Gastroesophageal sphincter (tissue), 4 donors: ENCODE data around the gene TMEM185B. TPM values are rescaled to one million over a fixed set of nuclear protein-coding genes. Genes with fewer than 3 reads are reported as not detected.
A peak's percentile ranks its signal among the peaks of the same experiment; 100 is the strongest.

Source experiments
- ATAC-seq: fragments of 150-250 bp; one replicate; pipeline ENCODE4 v1.9.1; 2016; ENCODE audit warnings: mild to moderate bottlenecking, moderate library complexity
- H3K27ac ChIP-seq, 4 donors: fragments of 200-600 bp; sonication (generic) in 3 of 4; 1 replicate in 3 of 4; 2 replicates in 1 of 4; pipeline ENCODE4 v1.5.1; 2016 to 2019
- H3K27me3 ChIP-seq: fragments of 200-600 bp; sonication (generic); one replicate; pipeline ENCODE4 v1.5.1; 2019
- H3K36me3 ChIP-seq, 2 donors: fragments of 200-600 bp; sonication (generic); one replicate each; pipeline ENCODE4 v1.5.1; 2019; ENCODE audit warnings: control low read depth in 1 of 2
- H3K4me1 ChIP-seq, 3 donors: fragments of 200-600 bp; sonication (generic); 1 replicate in 2 of 3; 2 replicates in 1 of 3; pipeline ENCODE4 v1.5.1; 2016 to 2019; ENCODE audit warnings: control low read depth in 2 of 3
- H3K4me3 ChIP-seq, 2 donors: fragments of 200-600 bp; sonication (generic); one replicate each; pipeline ENCODE4 v1.5.1; 2019; ENCODE audit warnings: mild to moderate bottlenecking in 1 of 2, moderate library complexity in 1 of 2
- H3K9me3 ChIP-seq, 3 donors: fragments of 200-600 bp; sonication (generic); one replicate each; pipeline ENCODE4 v1.5.1; 2017 to 2019; ENCODE audit warnings: control low read depth in 2 of 3
- EP300 ChIP-seq: sonication (generic); formaldehyde crosslinking; IDR thresholded peaks from one replicate; pipeline ENCODE4 v1.6.1; 2017; ENCODE audit warnings: antibody characterized with exemption, mild to moderate bottlenecking
- POLR2A ChIP-seq, 2 donors: fragments of 450-650 bp; IDR thresholded peaks; one replicate each; pipeline ENCODE4 v1.6.1; 2017; ENCODE audit warnings: antibody characterized with exemption in 2 of 2, mild to moderate bottlenecking in 2 of 2, moderate library complexity in 1 of 2
- POLR2AphosphoS5 ChIP-seq: sonication (generic); formaldehyde crosslinking; IDR thresholded peaks from one replicate; pipeline ENCODE4 v1.6.1; 2017; ENCODE audit warnings: antibody characterized with exemption
- WGBS, 2 donors: methylation state at CpG; one replicate each; pipeline ENCODE4 v1.1.5; 2018; ENCODE audit warnings: low coverage in 1 of 2; 5-methylcytosine and 5-hydroxymethylcytosine counted together
- total RNA-seq, 4 donors: library from RNA; depleted of rRNA; stranded (reverse); fragments of >200 nt; gene quantifications; one replicate each; pipeline ENCODE4 v1.1.0, GENCODE V29; 2016
- TF ChIP-seq, protein P1 (sequence below), 4 experiments: fragments of 200-600 bp in 2 of 4; fragments of 450-650 bp in 2 of 4; sonication (generic) in 1 of 4; IDR thresholded peaks; one replicate each; pipeline ENCODE4 v1.5.1; 2017 to 2019; ENCODE audit warnings: antibody characterized with exemption in 4 of 4, mild to moderate bottlenecking in 2 of 4, moderate library complexity in 2 of 4

TMEM185B gene
- total RNA-seq, 4 donors from 2014 or later: 22.8 to 28.9 (median 25.3) TPM

DNA sequence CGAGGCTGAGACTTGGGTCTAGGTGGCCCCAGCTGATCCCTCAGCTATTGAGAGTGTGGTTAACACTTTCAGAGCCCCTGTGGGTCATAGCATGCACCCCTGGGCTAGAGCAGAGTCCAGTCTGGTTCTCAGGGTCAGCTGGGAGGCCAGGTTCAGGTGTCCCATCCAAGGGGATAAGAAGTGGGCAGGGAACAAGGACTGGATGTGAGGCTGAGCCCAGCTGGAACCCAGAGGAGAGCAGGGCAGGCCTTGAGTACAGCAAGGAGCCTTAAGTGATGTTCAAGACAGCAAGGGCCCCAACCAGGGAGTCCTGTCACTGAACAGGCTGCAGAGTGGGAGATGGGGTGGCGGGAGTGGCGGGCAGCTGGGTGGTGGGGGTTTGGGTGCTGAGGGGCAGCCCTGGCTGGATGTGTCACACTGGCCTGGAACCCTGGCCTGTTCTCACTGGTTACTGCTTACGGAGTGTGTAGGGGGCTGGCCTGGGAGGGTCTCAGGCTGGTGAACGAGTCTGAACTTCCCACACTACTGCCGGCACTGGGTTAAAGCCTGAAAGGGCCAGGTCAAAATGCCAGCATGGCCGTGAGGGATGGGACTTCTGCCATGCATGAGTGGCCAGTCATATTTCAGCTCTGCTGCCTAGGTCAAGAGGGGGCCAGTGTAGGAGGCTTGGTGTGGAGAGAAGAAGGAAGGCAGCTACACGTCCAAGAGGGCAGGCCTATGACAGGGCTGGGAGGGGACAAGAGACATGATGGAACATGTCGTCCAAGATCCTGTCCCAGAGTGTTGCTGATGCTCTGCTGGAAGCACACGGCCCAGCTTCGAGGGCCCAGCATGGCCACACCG lies 13.6 kb downstream of the TMEM185B start:
- Histone ChIP-seq H3K27ac (no peak overlapping the region), H3K9me3 (no peaks in the 10 kb centered on the region), H3K36me3 (no peaks in the 10 kb centered on the region), H3K4me3 (no peak overlapping the region), H3K27me3 (no peaks in the 10 kb centered on the region), H3K4me1 (no peaks in the 10 kb centered on the region)
- TF ChIP-seq, protein P1, sequence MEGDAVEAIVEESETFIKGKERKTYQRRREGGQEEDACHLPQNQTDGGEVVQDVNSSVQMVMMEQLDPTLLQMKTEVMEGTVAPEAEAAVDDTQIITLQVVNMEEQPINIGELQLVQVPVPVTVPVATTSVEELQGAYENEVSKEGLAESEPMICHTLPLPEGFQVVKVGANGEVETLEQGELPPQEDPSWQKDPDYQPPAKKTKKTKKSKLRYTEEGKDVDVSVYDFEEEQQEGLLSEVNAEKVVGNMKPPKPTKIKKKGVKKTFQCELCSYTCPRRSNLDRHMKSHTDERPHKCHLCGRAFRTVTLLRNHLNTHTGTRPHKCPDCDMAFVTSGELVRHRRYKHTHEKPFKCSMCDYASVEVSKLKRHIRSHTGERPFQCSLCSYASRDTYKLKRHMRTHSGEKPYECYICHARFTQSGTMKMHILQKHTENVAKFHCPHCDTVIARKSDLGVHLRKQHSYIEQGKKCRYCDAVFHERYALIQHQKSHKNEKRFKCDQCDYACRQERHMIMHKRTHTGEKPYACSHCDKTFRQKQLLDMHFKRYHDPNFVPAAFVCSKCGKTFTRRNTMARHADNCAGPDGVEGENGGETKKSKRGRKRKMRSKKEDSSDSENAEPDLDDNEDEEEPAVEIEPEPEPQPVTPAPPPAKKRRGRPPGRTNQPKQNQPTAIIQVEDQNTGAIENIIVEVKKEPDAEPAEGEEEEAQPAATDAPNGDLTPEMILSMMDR (IDR thresholded peaks at IDR 0.05): no peak
- TF ChIP-seq EP300: no peak
- no peak for TF ChIP-seq POLR2AphosphoS5
- no peak for TF ChIP-seq POLR2A (IDR thresholded peaks at IDR 0.05)
- no peak for ATAC-seq
- 78 to 92% methylated on average over 2 to 6 of the region's 12 CpGs for WGBS, 2 donors

DNA sequence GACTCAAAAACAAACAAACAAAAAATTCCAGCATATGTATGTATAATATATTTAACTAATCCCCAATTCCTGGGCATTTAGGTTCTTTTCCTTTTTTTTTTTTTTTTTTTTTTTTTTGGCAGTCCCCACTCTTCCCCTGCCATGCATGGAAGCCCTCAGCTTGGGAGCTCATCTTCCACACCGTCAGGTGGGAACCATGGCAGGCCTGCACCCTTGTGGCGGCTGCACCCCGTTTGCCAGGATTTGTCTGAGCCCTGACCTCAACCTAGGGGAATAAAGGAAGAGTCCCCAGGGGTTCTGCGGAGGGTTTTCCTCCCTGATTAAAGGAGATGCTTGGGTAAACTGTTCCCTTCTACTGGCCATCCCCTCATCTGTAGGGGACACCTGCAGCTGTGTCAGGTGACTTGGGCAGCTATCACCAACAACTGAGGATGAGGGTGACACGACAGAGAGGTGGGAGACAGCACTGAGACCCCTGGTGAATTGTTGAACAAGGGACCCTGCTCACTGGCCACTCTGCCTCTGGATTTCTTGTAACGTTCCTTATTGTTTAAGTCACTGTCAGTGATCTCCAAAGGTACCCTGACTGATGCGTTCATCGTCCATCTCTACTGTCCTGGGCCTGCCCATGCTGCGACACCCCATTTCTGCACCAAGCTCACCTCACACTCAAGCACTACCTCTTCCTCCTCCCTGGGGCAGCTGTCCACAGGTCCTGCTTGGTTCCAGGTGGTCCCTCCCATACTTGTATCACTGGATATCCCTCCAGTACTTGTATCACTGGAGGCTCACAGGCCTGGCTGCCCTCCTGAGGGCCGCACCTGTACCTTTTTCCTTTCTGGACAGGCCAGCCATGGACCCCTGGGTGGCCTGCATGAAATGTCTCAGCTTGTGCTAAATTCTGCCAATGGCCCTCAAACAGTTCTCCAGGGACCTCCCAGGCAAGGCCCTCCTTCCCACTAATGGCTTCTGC lies 14.5 kb downstream of the TMEM185B start:
- Histone ChIP-seq H3K36me3 (no peaks in the 10 kb centered on the region), H3K4me3 (no peak overlapping the region), H3K9me3 (no peaks in the 10 kb centered on the region), H3K27ac (no peak overlapping the region), H3K4me1 (peaks cover 0 to under 1% (median 0%) of the 10 kb centered on the region in 3 donors), H3K27me3 (no peaks in the 10 kb centered on the region)
- TF ChIP-seq POLR2A (IDR thresholded peaks at IDR 0.05) (no peak), EP300 (no peak), POLR2AphosphoS5 (no peak)
- TF ChIP-seq, protein P1 (IDR thresholded peaks at IDR 0.05): no peak
- 90% methylated on average over 4 of the region's 10 CpGs; no CpG with 5 or more reads in 1 of the 2 donors for WGBS, 2 donors
- no peak for ATAC-seq

DNA sequence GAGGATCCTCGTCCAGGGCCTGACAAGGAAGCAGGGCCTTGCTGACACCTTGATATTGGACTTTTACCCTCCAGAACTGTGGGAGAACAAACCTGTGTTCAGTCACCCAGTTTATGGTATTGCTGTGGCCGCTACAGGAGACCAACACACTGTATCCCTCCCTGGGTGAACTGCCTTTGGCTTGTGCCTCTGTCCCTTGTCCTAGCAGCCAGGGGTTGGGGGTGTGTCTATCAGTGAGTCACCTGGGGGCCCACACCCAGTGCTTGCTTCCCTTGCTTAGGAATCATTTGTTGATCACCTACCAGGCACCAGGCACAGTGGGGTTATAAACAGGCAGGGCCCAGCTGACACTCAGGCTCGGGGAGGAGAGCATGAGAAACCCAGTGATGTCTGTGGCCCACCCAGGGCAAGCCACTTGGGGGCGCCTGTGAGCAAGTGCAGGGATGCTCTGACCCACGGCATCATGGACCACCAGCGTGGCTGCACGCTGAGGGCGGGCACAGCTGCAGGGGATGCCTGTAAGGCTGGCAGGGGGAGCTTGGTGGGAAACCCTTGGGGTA lies 17.1 kb downstream of the TMEM185B start:
- TF ChIP-seq, protein P1 (IDR thresholded peaks at IDR 0.05): peak in 1 of 4 experiments; percentile 49
- TF ChIP-seq POLR2AphosphoS5: no peak
- no peak for ATAC-seq
- Histone ChIP-seq H3K27ac (no peak overlapping the region), H3K4me1 (peaks cover 0 to 7% (median 0%) of the 10 kb centered on the region in 3 donors), H3K36me3 (no peaks in the 10 kb centered on the region), H3K4me3 (no peak overlapping the region), H3K9me3 (no peaks in the 10 kb centered on the region), H3K27me3 (no peaks in the 10 kb centered on the region)
- WGBS, 2 donors: 53 to 80% methylated on average over 1 to 2 of the region's 8 CpGs

DNA sequence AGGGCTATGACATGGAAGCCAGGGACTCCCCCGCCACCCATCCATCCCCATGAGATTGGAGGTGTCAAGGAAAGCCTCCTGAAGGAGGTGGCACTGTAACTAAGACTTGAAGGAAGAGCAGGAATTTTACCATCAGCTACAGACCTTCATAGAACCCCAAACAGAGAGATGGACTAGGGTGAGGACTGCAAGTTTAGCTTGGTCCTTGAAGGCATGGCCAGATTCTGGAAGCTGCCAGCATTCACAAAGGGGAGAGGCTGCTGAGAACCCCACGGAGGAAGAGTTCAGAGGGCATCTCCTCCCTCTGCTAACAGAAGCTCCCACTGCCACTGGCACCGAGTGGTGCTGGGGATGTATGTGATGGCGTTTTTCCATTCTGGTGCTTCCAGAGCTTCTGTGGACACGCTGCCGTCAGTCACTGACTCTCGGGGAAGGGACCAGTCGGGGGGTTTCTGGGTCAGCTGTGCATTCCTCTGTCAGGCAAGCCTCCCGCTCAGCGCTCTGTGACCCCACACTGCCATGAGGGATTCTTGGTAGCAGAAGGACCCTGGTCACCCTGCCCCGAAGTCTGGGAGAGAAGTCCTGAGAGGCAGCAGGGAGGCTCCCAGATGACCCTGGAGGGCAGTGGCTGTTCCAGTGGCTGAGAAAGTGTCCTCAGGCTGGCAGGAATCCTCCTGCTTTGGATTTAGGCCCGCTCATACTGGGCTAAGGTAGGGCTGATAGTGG lies 18.1 kb downstream of the TMEM185B start:
- no peak for TF ChIP-seq POLR2A (IDR thresholded peaks at IDR 0.05)
- TF ChIP-seq EP300: no peak
- TF ChIP-seq, protein P1 (IDR thresholded peaks at IDR 0.05): no peak
- TF ChIP-seq POLR2AphosphoS5: no peak
- no peak for ATAC-seq
- H3K27ac ChIP-seq: no peak overlapping the region

More for the DNA sequence above, 18.1 kb downstream of the TMEM185B start:
- Histone ChIP-seq H3K4me3 (no peak overlapping the region), H3K4me1 (peaks cover 0 to 7% (median 0%) of the 10 kb centered on the region in 3 donors), H3K9me3 (no peaks in the 10 kb centered on the region), H3K36me3 (no peaks in the 10 kb centered on the region), H3K27me3 (no peaks in the 10 kb centered on the region)
- WGBS, 2 donors: 17 to 73% methylated on average over 1 to 3 of the region's 12 CpGs
